Lower leg skin (tissue), 3 donors: ENCODE measurements around the gene GHR.

Experiments
- POLR2A ChIP-seq, 2 donors: fragments of 450-650 bp; IDR thresholded peaks; one replicate each; pipeline ENCODE4 v1.6.1; 2016 to 2017; ENCODE audit warnings: antibody characterized with exemption in 2 of 2, mild to moderate bottlenecking in 1 of 2, moderate library complexity in 1 of 2
- TF ChIP-seq, protein P1 (sequence below), 3 donors: fragments of 450-650 bp; IDR thresholded peaks; one replicate each; pipeline ENCODE4 v1.5.1; 2016; ENCODE audit warnings: antibody characterized with exemption in 3 of 3, mild to moderate bottlenecking in 3 of 3, moderate library complexity in 2 of 3

- TF ChIP-seq, protein P1, sequence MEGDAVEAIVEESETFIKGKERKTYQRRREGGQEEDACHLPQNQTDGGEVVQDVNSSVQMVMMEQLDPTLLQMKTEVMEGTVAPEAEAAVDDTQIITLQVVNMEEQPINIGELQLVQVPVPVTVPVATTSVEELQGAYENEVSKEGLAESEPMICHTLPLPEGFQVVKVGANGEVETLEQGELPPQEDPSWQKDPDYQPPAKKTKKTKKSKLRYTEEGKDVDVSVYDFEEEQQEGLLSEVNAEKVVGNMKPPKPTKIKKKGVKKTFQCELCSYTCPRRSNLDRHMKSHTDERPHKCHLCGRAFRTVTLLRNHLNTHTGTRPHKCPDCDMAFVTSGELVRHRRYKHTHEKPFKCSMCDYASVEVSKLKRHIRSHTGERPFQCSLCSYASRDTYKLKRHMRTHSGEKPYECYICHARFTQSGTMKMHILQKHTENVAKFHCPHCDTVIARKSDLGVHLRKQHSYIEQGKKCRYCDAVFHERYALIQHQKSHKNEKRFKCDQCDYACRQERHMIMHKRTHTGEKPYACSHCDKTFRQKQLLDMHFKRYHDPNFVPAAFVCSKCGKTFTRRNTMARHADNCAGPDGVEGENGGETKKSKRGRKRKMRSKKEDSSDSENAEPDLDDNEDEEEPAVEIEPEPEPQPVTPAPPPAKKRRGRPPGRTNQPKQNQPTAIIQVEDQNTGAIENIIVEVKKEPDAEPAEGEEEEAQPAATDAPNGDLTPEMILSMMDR (IDR thresholded peaks at IDR 0.05): no peak
- TF ChIP-seq POLR2A (IDR thresholded peaks at IDR 0.05): no peak
Measured at GRCh38 chr5:42390115-42390514, 33.1 kb upstream of the GHR start.
